PC-3 (cell line): ENCODE results near the gene ZSWIM4.

Experiments used
- CTCF ChIP-seq: fragments of 300-600 bp; sonication (generic); conservative IDR thresholded peaks from 2 replicates; pipeline ENCODE4 v1.5.1; 2017; ENCODE audit warnings: antibody characterized with exemption, low read depth, mild to moderate bottlenecking, low read length
- EZH2 ChIP-seq: fragments of 300-600 bp; sonication (generic); IDR thresholded peaks from one replicate; pipeline ENCODE4 v1.6.1; 2017; ENCODE audit warnings: antibody characterized with exemption, mild to moderate bottlenecking, low read length; ENCODE audit not compliant: unreplicated experiment
- EZH2phosphoT487 ChIP-seq: fragments of 300-600 bp; sonication (generic); IDR thresholded peaks from 2 replicates; pipeline ENCODE4 v1.6.1; 2018; ENCODE audit warnings: mild to moderate bottlenecking, antibody characterized with exemption, low read length, borderline replicate concordance

DNA sequence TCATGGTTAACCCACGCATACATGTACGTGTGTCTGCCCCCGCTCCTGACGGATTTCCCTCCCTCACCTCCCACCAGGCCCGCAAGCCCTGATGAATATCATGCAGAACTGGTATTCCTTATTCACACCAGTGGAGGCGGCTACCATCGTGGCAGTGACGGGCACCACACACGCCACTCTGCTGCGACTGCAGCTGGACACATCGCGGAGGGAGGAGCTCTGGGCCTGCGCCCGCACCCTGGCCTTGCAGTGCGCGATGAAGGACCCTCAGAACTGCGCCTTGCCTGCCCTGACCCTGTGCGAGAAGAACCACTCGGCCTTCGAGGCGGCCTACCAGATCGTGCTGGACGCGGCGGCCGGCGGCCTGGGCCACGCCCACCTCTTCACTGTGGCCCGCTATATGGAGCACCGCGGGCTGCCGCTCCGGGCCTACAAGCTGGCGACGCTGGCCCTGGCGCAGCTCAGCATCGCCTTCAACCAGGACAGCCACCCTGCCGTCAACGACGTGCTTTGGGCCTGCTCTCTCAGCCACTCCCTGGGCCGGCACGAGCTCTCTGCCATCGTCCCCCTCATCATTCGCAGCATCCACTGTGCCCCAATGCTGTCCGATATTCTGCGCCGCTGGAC lies 35.0 kb downstream of the ZSWIM4 start:
- no peak for TF ChIP-seq CTCF
- no peak for TF ChIP-seq EZH2
- no peak for TF ChIP-seq EZH2phosphoT487
